K562 (cell line): ENCODE measurements around the gene FAM120B. TPM values are rescaled to one million over a fixed set of nuclear protein-coding genes. Genes with fewer than 3 reads are reported as not detected.

ENCODE experiments used
- ATAC-seq: fragments of 200-7000 bp; cut with Tn5 transposase; 3 replicates; pipeline ENCODE4 v1.9.1; 2020; ENCODE audit warnings: moderate library complexity
- BruUV-seq: library from RNA; stranded (reverse); fragments of 400-500 nt; replicated peaks from 2 replicates; lab custom pipeline; 2021; lab: Mats Ljungman, UMichigan
- CTCF ChIA-PET: fragments of 300-600 bp; formaldehyde crosslinking; extraction: SDS; loops from one replicate; lab custom pipeline; 2021; ENCODE audit warnings: low intra/inter-chr PET ratio; lab: Yijun Ruan, JAX
- POLR2A ChIA-PET: fragments of 300-600, 350-650 bp; sonication (Branson Sonifier 250); formaldehyde crosslinking; extraction: SDS; loops from one replicate; lab custom pipeline; 2021; ENCODE audit warnings: antibody characterized with exemption, inconsistent platforms; lab: Yijun Ruan, JAX
- DNase-seq, 4 experiments: peaks; one replicate each; pipeline versions ENCODE4 v3.0.0 to v3.0.0-alpha.2; 2011 to 2018; ENCODE audit warnings: low spot score in 3 of 4, mixed read lengths in 3 of 4; ENCODE audit errors: extremely low read depth in 1 of 4
- FAIRE-seq: peaks from 2 replicates; lab custom pipeline; 2011; peaks lifted over from hg19 to GRCh38; lab: Jason Lieb, UNC
- H2AFZ ChIP-seq: 2 replicates; pipeline ENCODE4 v1.6.0; 2011; ENCODE audit warnings: low read depth, low read length, control low read depth, inconsistent platforms
- H3K27ac ChIP-seq: fragments of 200-600 bp; 3 replicates; pipeline ENCODE4 v1.8.0; 2011; ENCODE audit warnings: low read depth, mild to moderate bottlenecking, control low read depth, inconsistent platforms, low read length, moderate library complexity, mixed read lengths; ENCODE audit errors: extremely low read depth
- H3K27me3 ChIP-seq, 2 experiments: fragments of 300-600 bp in 1 of 2; 2 replicates in 1 of 2; 3 replicates in 1 of 2; pipeline versions ENCODE4 v1.6.0 to v1.8.0; 2011; ENCODE audit warnings: inconsistent platforms in 2 of 2, low read length in 2 of 2, mild to moderate bottlenecking in 1 of 2, mixed read lengths in 1 of 2, moderate library complexity in 1 of 2; ENCODE audit not compliant: control insufficient read depth in 2 of 2, insufficient read depth in 2 of 2
- H3K36me3 ChIP-seq: fragments of 300-600 bp; 3 replicates; pipeline ENCODE4 v1.8.0; 2011; ENCODE audit warnings: mild to moderate bottlenecking, low read length, inconsistent platforms; ENCODE audit not compliant: control insufficient read depth, insufficient read depth
- H3K4me1 ChIP-seq, 2 experiments: fragments of 200-600 bp in 1 of 2; replicated peaks in 1 of 2; 2 replicates in 1 of 2; 3 replicates in 1 of 2; pipeline versions ENCODE4 v1.5.1 to v1.8.0; 2011; ENCODE audit warnings: inconsistent platforms in 2 of 2, low read length in 2 of 2, mild to moderate bottlenecking in 1 of 2, mixed read lengths in 1 of 2, moderate library complexity in 1 of 2; ENCODE audit not compliant: control insufficient read depth in 2 of 2, insufficient read depth in 2 of 2
- H3K4me2 ChIP-seq: 2 replicates; pipeline ENCODE4 v1.6.1; 2011; ENCODE audit warnings: low read length, control low read depth, inconsistent platforms, mixed read lengths; ENCODE audit not compliant: insufficient read depth
- H3K4me3 ChIP-seq: fragments of 200-600 bp; sonication (generic), shearing (Covaris generic); 2 replicates; pipeline ENCODE4 v1.5.1; 2016; ENCODE audit warnings: control low read depth, inconsistent platforms
- H3K79me2 ChIP-seq: fragments of 200-600 bp; 3 replicates; pipeline ENCODE4 v1.8.0; 2011; ENCODE audit warnings: low read length, inconsistent platforms; ENCODE audit not compliant: control insufficient read depth, insufficient read depth
- H3K9ac ChIP-seq, 2 experiments: 2 replicates each; pipeline versions ENCODE4 v1.6.0 to v1.6.1; 2011; ENCODE audit warnings: low read depth in 2 of 2, low read length in 2 of 2, control low read depth in 1 of 2, inconsistent platforms in 1 of 2, mild to moderate bottlenecking in 1 of 2, mixed read lengths in 1 of 2; ENCODE audit not compliant: insufficient read depth in 1 of 2
- H3K9me1 ChIP-seq: one replicate; pipeline ENCODE4 v1.6.0; 2011; ENCODE audit warnings: inconsistent platforms, mild to moderate bottlenecking, low read length, moderate library complexity; ENCODE audit not compliant: control insufficient read depth, insufficient read depth
- H3K9me3 ChIP-seq: replicated peaks from 2 replicates; pipeline ENCODE4 v1.5.1; 2011; ENCODE audit warnings: low read depth, low read length, inconsistent platforms; ENCODE audit not compliant: control insufficient read depth, insufficient read depth
- H4K20me1 ChIP-seq: replicated peaks from 2 replicates; pipeline ENCODE4 v1.6.1; 2011; ENCODE audit warnings: low read length, inconsistent platforms, mixed read lengths; ENCODE audit not compliant: control insufficient read depth, insufficient read depth
- ATF1 ChIP-seq, 2 experiments: fragments of 450-650 bp in 1 of 2; IDR thresholded peaks; 2 replicates each; pipeline ENCODE4 v1.6.1; 2016; ENCODE audit warnings: missing compliant biosample characterization in 1 of 2, missing genetic modification characterization in 1 of 2
- BCOR ChIP-seq: fragments of 450-650 bp; IDR thresholded peaks from 2 replicates; pipeline ENCODE4 v1.6.1; 2016
- CHD2 ChIP-seq: IDR thresholded peaks from 2 replicates; pipeline ENCODE4 v1.6.1; 2011; ENCODE audit warnings: low read depth, low read length
- ELF2 ChIP-seq: fragments of 250-450 bp; sonication (Bioruptor Pico); IDR thresholded peaks from 2 replicates; pipeline ENCODE4 v1.5.0; 2021; ENCODE audit warnings: mild to moderate bottlenecking
- KLF13 ChIP-seq: fragments of 450-650 bp; IDR thresholded peaks from 2 replicates; pipeline ENCODE4 v1.6.1; 2016; ENCODE audit warnings: missing genetic modification characterization, low read depth, mild to moderate bottlenecking, missing compliant biosample characterization, moderate library complexity, borderline replicate concordance
- SFPQ ChIP-seq: fragments of 200-400 bp; formaldehyde crosslinking; IDR thresholded peaks from 2 replicates; pipeline ENCODE4 v1.6.1; 2017; ENCODE audit warnings: mild to moderate bottlenecking, low read depth, low read length, moderate library complexity
- SIX5 ChIP-seq, 2 experiments: IDR thresholded peaks; 2 replicates each; pipeline ENCODE4 v1.6.1; 2011; ENCODE audit warnings: low read length in 2 of 2, borderline replicate concordance in 1 of 2, low read depth in 1 of 2, mild to moderate bottlenecking in 1 of 2, moderate library complexity in 1 of 2; ENCODE audit not compliant: insufficient read depth in 1 of 2
- SMAD4 ChIP-seq: fragments of 250-450 bp; sonication (Bioruptor Pico); conservative IDR thresholded peaks from 2 replicates; pipeline ENCODE4 v1.8.0; 2021; ENCODE audit warnings: inconsistent platforms, mild to moderate bottlenecking, moderate library complexity
- THRAP3 ChIP-seq: fragments of 450-650 bp; IDR thresholded peaks from 2 replicates; pipeline ENCODE4 v1.6.1; 2016; ENCODE audit warnings: mild to moderate bottlenecking, inconsistent platforms, borderline replicate concordance
- ZNF57 ChIP-seq: fragments of 450-650 bp; formaldehyde crosslinking; IDR thresholded peaks from 2 replicates; pipeline ENCODE4 v1.4.0; 2020; ENCODE audit warnings: mild to moderate bottlenecking, moderate library complexity
- WGBS: fragments of 100-300 bp; shearing (Covaris generic); methylation state at CpG from one replicate; pipeline ENCODE4 v1.1.6; 2016; ENCODE audit warnings: low coverage, mixed read lengths; ENCODE audit not compliant: insufficient coverage; ENCODE audit errors: missing lambda C conversion rate; 5-methylcytosine and 5-hydroxymethylcytosine counted together
- in situ Hi-C: fragments of 300-500 bp; cut with MboI; formaldehyde crosslinking; loops from 4 replicates; pipeline ENCODE4 v1.15.0; 2018; ENCODE audit warnings: inconsistent platforms, mixed read lengths
- intact Hi-C: fragments of 100-400 bp; cut with micrococcal nuclease; formaldehyde crosslinking; loops from 2 replicates; pipeline ENCODE4 v1.14.2; 2022
- polyA plus RNA-seq, 8 experiments: library from polyadenylated mRNA; depleted of rRNA in 4 of 8; stranded (reverse) in 5 of 8; unstranded in 3 of 8; fragments of >200 nt; fragmentation: Nextera tagmentation in 2 of 8; fragmentation: Illumina TruSeq in 1 of 8; extraction: Ambion mirVana in 2 of 8; extraction: Trizol in 1 of 8; gene quantifications; 2 replicates each; pipeline versions ENCODE4 v1.2.1 to v1.2.3, GENCODE V29; 2011 to 2014; ENCODE audit warnings: inconsistent platforms in 1 of 8, missing spikeins in 1 of 8
- total RNA-seq, 7 experiments: library from RNA; depleted of rRNA in 6 of 7; stranded (reverse); fragments of >200 nt in 6 of 7; fragmentation: Illumina TruSeq in 2 of 7; extraction: Trizol in 2 of 7; gene quantifications; 2 replicates each; pipeline versions ENCODE4 v1.2.1 to v1.2.3, GENCODE V29; 2011 to 2021; ENCODE audit warnings: low replicate concordance in 1 of 7
- TF ChIP-seq, protein P1 (sequence below): fragments of 250-450 bp; sonication (Bioruptor Pico); IDR thresholded peaks from 2 replicates; pipeline ENCODE4 v1.4.0; 2020; ENCODE audit warnings: mild to moderate bottlenecking, moderate library complexity, borderline replicate concordance
- TF ChIP-seq, protein P2 (sequence below): fragments of 250-450 bp; sonication (Bioruptor Pico); IDR thresholded peaks from 2 replicates; pipeline ENCODE4 v1.5.0; 2021

Gene FAM120B
- total and polyA plus RNA-seq, 9 of the 15 experiments (the other 6 are each of a cell fraction or from before 2014, with no cell fraction given): 3.5 to 22.6 (median 14.7) TPM

DNA sequence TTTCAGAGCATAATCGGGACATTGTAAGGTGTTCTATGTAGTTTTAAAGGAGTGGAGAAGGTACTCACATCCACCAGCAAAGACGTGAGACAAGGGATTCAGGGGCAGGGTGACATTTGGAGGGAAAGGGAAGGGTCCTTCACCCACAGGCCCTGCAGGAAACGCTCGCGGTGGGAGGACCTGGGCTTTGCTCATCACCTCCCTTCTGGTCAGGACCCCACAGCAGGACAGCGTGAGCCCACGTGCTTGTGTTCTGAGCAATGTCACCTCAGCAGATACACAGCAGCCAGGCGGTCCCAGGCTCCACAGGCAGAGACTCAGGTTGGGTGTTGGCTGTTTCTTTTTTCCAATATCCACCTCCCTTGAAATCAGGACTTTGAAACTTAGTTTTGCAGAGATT is 43.1 kb upstream of the FAM120B start (continued):
- TF ChIP-seq THRAP3 (no peak), KLF13 (tag) (no peak), ZNF57 (CRISPR knock-in tag) (no peak), SFPQ (no peak), BCOR (no peak)

DNA sequence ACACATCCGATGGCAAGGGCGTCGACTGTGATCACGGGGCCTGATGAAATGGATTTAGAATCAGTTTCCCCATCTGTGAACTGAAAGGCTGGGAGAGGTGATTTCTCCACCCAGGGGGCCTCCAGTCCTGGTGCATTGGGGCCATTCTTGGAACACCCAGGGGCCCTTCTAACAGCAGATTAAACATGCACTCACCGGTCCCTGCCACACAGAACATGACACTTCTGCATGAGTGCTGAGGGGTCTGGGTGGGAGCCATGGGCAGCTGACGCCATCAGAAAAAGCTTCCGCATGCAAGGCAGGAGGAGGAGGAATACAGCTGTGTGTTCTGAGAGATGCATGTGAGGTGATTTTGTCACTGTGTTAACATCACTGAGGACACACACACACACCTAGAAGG is 42.5 kb upstream of the FAM120B start:
- Histone ChIP-seq H3K4me1 (peaks cover 0 to 7% of the 10 kb centered on the region in 2 experiments; a peak in 2 of 5 replicates), H4K20me1 (no peaks in the 10 kb centered on the region; the same call in none of the 2 replicates), H3K9me3 (no peaks in the 10 kb centered on the region), H3K79me2 (no peaks in the 10 kb centered on the region), H3K9ac (no peak overlapping the region), H3K4me3 (no peak overlapping the region), H3K27ac (no peak overlapping the region), H3K9me1 (no peaks in the 10 kb centered on the region), H2AFZ (no peak overlapping the region), H3K27me3 (peaks cover 55 to 83% of the 10 kb centered on the region in 2 experiments), H3K36me3 (no peaks in the 10 kb centered on the region), H3K4me2 (no peak overlapping the region)
- FAIRE-seq (no peak), DNase-seq (no peak), ATAC-seq (no peak)
- intact Hi-C loops: no loop called here
- 6% methylated on average over 7 of the region's 7 CpGs for WGBS
- in situ Hi-C loops: no loop called here
- BruUV-seq: no TSS peak
- POLR2A ChIA-PET: no interaction called here
- CTCF ChIA-PET: no interaction called here
- TF ChIP-seq SIX5 (IDR thresholded peaks at IDR 0.05; ENCODE audit: borderline replicate concordance in 1 of 2, insufficient read depth in 1 of 2, low read depth in 1 of 2, low read length in 2 of 2) (no peak), CHD2 (no peak), ELF2 (CRISPR knock-in tag) (no peak), ATF1 (CRISPR knock-in tag; IDR thresholded peaks at IDR 0.05) (no peak), ATF1 (tag; IDR thresholded peaks at IDR 0.05) (no peak), SMAD4 (CRISPR knock-in tag) (no peak)
- TF ChIP-seq, protein P1, sequence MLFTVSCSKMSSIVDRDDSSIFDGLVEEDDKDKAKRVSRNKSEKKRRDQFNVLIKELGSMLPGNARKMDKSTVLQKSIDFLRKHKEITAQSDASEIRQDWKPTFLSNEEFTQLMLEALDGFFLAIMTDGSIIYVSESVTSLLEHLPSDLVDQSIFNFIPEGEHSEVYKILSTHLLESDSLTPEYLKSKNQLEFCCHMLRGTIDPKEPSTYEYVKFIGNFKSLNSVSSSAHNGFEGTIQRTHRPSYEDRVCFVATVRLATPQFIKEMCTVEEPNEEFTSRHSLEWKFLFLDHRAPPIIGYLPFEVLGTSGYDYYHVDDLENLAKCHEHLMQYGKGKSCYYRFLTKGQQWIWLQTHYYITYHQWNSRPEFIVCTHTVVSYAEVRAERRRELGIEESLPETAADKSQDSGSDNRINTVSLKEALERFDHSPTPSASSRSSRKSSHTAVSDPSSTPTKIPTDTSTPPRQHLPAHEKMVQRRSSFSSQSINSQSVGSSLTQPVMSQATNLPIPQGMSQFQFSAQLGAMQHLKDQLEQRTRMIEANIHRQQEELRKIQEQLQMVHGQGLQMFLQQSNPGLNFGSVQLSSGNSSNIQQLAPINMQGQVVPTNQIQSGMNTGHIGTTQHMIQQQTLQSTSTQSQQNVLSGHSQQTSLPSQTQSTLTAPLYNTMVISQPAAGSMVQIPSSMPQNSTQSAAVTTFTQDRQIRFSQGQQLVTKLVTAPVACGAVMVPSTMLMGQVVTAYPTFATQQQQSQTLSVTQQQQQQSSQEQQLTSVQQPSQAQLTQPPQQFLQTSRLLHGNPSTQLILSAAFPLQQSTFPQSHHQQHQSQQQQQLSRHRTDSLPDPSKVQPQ (CRISPR knock-in tag): no peak
- TF ChIP-seq, protein P2, sequence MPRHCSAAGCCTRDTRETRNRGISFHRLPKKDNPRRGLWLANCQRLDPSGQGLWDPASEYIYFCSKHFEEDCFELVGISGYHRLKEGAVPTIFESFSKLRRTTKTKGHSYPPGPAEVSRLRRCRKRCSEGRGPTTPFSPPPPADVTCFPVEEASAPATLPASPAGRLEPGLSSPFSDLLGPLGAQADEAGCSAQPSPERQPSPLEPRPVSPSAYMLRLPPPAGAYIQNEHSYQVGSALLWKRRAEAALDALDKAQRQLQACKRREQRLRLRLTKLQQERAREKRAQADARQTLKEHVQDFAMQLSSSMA: no peak
